Activated CD8-positive, alpha-beta memory T cell treated with anti-CD3 and anti-CD28 coated beads for 48 hours (primary cell): ENCODE data around the gene MEGF11.
"Not testable (repeated sequence)": the region's sequence is repeated elsewhere in the genome, so short reads cannot be mapped to it uniquely, and the experiment has no call there.

Experiments used
- DNase-seq, 3 experiments: peaks; one replicate each; pipeline ENCODE4 v3.0.0-alpha.2; 2020; ENCODE audit warnings: low read depth in 2 of 3, low spot score in 2 of 3

The MEGF11 gene

GRCh38 chr15:65907661-65908060, 345.9 kb downstream of the MEGF11 start:
- no peak for DNase-seq

DNA sequence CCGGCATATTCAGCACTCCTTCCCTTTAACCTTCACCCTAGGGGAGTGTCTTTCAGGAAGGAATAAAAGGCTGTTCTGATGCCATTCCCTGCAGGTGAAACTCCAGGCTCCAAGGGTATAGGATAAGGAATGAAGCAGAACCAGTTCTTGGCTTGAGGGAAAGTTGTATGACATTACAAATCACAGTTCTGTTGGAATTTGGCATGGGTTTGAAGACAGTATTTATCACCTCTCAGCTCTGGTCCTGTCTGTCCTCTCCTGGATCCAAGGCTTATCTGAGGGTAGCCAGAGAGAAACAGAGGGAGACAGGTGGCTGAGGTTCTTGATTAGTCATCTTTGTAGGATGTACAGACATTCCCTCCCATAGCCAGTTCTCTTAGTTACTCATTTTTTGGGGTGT, 347.2 kb downstream of the MEGF11 start:
- DNase-seq: no peak

DNA sequence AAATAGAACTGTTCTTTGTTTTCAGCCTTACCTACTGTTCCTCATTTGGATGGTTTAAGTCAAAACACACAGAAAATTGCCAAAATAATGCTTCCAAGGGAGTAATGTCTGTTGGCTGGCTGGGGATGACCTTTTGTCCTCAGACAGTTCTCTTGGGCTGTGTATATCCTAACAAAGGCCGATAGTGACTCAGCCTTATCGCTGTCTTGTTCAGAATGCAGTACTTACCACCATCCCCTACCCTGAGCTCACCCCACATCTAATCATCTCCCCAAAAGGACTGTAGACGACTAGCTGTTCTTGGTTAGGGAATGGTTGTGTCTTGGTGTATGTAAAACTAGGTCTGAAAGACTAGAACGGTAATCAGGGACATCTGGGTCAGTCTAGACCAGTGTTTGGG, 349.2 kb downstream of the MEGF11 start:
- no peak for DNase-seq

- DNase-seq: no peak
Measured at GRCh38 chr15:65903296-65904073, 350.1 kb downstream of the MEGF11 start.

GRCh38 chr15:65902373-65902772, 351.2 kb downstream of the MEGF11 start:
- DNase-seq: no peak

- DNase-seq: no peak
Measured at GRCh38 chr15:65901836-65902235, 351.7 kb downstream of the MEGF11 start.

DNA sequence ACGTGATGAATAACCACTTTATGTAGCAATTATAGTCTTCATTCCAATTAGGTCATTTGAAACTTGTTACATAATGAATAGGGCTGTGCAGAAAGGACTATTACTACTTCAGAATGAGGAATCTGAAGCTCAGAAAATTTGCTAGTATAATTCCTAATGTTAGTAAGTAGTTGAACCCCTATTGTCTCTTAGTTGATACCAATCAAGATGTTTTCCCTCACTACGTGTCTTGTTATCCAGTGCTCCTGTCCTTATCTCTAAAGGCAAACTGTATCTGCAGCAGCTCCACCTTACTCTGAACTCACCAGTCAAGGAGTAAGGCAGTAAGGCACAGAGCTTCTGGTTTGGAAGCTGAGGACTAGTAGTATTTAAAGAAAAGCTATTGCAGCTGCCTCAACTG, 352.2 kb downstream of the MEGF11 start:
- no peak for DNase-seq

- no peak for DNase-seq
Measured at GRCh38 chr15:65900488-65900887, 353.1 kb downstream of the MEGF11 start.

DNA sequence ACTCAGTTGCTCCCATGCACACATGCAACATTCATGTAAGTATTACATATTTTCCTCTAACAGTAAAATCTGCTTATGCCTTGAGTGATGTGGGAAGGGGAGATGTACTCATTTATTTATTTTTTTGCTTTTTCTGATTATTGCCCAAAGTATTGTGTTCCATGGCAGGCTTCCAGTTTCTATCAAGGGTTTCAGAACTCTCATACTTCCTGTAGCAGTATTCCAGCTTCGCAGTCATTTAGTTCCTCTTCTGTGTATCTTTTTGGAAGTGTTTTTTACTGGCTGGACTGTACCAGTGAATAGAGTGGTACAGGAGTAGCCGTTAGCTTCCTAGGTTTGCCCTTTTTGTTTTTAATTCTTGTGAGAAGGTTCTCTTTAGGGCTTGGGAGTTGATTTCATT, 357.3 kb downstream of the MEGF11 start:
- no peak for DNase-seq

DNA sequence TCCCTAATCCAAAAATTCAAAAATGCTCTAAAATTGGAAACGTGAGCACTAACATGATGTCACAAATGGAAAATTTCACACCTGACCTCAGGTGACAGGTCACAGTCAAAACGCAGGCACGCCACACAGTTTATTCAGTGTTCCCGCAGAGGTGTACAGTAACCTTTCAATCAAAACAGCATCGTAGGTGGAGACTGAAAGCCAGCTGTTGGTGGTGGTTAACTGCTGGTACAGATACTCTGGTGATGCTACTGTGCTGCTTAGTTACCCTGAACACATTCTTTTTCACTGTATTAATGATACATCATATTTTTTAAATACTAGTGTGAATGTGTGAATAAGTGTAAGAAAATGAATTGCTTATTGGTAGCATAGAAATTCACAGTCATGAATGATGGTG, 360.5 kb downstream of the MEGF11 start:
- DNase-seq: no peak

DNA sequence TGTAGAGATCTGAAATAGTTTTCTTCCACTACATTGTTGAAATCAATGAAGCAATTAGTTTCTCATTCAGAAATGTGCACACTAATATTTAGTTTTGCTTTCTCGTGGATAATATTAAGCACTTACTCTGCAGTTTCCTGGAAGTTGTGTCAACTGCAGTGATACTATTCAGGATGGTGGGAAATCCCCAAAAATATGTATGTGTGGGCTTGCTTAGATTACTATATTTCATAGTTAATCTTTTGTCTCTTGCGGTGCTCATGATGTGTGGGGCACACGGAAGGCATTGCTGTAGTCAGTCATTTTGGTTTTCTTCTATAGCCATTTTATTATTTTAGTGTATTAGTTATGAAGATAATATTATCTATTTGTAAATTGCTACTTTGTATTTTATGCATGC, 364.6 kb downstream of the MEGF11 start:
- DNase-seq: no peak

GRCh38 chr15:65887565-65887964, 366.0 kb downstream of the MEGF11 start:
- DNase-seq: no peak

DNA sequence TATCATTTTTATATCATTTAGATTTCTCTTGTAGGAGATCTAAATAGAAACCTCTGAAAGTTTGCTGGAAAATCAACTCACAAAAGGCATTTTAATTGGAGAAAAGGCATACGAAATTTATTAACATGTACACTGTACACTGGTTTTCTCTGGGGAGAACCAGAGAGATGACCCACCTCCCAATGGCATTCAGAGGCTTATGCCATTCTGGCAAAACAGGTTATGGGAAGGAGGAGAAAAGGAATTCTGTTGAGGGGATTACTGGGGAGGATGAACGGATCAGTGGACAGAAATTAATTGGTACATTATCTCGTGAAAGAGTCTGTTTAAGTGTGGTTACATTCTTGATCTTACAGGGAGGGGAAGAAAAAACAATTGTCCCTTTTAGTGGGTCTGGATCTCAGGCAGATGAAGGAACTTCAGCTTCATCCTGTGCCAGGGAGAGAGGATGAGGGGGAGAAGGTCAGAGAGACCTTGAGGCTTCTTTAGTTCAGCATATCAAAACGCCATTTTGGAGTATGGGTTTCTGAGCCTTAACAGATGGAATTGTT, 367.8 kb downstream of the MEGF11 start:
- no peak for DNase-seq

DNA sequence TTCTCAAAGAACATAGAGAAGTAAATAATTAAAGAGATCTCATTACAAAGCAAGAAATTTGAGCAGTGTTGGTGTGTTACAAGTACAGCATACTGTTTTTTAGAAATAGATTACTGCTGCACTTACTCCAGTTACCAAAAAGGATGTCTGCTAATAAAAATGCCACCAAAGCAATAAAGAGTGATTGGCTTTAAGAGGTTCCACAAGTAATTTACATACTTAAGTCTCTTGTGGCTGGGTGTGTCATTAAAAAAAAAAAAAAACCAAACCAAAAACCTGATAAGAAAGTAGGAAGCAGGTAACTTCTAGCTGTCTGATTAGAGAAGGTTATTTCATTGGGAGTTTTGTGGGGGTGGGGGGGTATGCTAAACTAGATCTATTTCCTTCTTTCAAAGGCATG, 369.0 kb downstream of the MEGF11 start:
- DNase-seq: no peak

DNA sequence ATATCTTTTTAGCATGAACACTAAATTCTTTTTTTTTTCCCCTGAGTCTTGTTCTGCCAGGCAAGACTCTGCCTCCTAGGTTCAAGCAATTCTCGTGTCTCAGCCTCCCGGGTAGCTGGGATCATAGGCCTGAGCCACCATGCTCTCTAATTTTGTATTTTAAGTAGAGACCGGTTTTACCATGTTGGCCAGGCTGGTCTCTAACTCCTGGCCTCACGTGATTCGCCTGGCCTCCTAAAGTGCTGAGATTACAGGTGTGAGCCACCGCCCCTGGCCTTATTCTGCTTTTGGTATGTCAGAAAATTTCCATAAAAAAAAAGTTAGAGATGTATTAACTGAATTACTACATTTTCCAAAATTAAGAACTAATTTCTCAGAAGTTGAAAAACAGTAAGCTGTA, 370.0 kb downstream of the MEGF11 start:
- no peak for DNase-seq

DNA sequence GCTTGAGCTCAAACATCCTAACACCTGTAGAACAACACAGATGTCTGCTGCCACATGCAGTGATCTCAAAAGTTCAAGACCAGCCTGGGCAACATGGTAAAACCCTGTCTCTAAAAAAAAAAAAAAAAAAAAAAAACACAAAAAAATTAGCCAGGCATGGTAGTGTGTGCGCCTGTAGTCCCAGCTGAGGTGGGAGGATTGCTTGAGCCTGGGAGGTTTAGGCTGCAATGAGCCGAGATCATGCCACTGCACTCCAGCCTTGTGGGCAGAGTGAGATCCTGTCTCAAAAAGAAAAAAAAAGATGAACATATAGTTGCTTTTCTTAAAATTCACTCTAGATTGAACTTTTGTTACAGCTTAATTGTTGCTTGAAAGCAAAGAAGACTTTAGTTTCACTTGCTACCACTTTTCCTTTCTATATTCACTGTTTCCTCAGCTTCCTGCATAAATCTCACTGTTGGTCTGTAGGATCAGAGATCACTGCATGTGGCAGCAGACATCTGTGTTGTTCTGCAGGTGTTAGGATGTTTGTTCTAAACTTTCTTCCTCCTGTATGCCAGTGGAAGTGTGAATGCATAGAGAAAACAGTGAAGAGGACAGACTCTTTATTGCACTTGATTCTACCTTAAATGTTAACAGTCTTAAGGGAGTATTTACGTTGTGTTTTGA, 371.6 kb downstream of the MEGF11 start:
- DNase-seq: no peak

- DNase-seq: no peak
Measured at GRCh38 chr15:65877749-65878148, 375.8 kb downstream of the MEGF11 start.

- DNase-seq: no peak
Measured at GRCh38 chr15:65875458-65875857, 378.1 kb downstream of the MEGF11 start.

DNA sequence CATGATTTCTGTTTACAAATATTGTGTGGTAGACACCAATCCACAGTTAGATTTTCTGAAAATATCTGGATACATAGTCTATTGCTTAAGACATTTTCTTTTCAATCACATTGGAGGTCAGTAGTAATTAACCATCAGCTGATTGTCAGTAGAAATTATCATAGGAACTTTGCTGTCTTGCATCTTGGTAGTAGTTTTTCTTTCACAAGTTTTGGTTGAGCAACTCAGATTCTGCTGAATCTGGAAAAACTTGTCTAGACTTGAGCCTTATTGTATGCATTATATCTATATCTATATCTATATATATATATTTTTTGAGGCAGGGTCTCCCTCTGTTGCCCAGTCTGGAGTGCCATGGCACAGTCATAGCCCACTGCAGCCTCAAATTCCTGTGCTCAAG, 380.3 kb downstream of the MEGF11 start:
- no peak for DNase-seq

- not testable (repeated sequence) for DNase-seq
Measured at GRCh38 chr15:65872596-65872995, 381.0 kb downstream of the MEGF11 start.

GRCh38 chr15:65871886-65872285, 381.7 kb downstream of the MEGF11 start:
- not testable (repeated sequence) for DNase-seq

DNA sequence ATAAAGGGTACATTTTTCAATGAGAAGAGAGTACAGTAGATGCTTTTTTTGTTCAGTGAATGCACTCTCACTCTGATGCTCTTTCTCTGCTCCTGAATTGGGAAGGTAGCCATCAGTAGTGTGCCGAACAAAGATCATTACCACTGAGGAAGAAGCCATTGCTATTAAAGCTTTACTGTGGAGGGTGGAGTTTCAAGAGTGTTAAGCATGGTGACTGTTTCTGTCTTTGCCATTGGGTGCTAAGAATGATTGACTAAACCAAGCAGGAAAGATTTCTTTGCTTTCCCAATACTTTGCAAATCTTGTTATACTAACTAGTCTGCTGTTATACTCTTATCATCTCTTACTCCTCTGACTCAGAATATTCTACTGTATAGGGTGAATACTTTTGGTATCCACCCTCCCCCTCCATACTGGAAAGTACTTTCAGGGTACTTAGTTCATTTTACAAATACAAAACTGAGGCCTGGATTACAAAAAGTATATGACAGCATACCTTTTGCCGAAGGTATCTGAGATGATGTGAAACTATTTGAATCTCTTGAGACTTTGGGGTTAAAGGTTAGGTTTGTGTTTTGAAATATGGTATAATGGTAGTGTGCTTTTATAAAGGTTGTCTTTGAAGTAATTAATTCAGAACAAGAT, 382.5 kb downstream of the MEGF11 start:
- no peak for DNase-seq
